Fibroblast of pulmonary artery (primary cell): Measurements from ENCODE around the gene CELA3B.
"Not testable (repeated sequence)": the region's sequence is repeated elsewhere in the genome, so short reads cannot be mapped to it uniquely, and the experiment has no call there.

ENCODE experiments used
- DNase-seq: peaks from one replicate; pipeline ENCODE4 v3.0.0-alpha.2; 2010; ENCODE audit warnings: low read depth
- H3K4me3 ChIP-seq: replicated peaks from 2 replicates; pipeline ENCODE4 v1.5.1; 2011; ENCODE audit warnings: low read depth, mild to moderate bottlenecking, control low read depth, low read length, moderate library complexity
- CTCF ChIP-seq: IDR thresholded peaks from 2 replicates; pipeline ENCODE4 v1.5.1; 2011; ENCODE audit warnings: mild to moderate bottlenecking, control low read depth, low read length, inconsistent platforms; ENCODE audit errors: missing control alignments

CELA3B gene

GRCh38 chr1:21938732-21939538, 37.9 kb upstream of the CELA3B start:
- no peak overlapping the region for H3K4me3 ChIP-seq
- DNase-seq: no peak
- no peak for TF ChIP-seq CTCF

DNA sequence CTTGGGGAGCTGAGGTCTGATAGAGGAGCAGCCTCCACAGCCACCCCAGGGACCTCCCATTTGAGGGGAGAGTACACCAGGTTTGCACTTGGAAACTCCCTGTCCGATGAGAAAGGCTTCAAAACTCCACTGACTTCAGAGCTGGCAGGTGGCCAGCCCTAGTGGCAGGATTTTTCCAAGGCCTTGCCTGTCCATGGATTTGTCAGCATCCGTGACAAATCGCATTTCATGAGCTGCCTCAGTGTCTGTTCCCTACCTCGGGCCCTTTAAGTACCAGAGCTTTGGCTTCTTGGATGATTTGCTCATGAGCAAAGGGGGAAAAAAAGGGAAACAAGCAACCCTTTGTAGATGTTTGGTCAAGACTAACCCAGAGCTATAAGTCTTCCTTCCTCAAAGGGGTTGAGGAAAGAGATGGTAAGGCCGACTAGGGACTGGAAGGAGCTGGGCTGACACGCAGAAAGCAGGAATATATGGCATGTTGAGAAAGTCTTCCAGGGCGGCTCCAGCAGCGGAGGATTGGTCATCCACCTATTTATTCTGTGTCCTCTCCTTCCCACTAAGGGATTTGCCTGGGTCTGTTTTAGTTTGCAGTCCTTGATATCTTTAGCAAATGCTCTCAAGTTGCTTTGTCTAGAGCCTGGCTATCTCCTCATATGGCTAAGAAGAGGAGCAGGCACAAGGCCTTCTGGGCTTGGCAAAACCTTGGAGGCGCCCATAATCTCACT, 37.0 kb upstream of the CELA3B start:
- TF ChIP-seq CTCF: peak; percentile 53
- peak; percentile 97 for DNase-seq
- H3K4me3 ChIP-seq: no peak overlapping the region

- no peak for TF ChIP-seq CTCF
- no peak for DNase-seq
- no peak overlapping the region for H3K4me3 ChIP-seq
Observed at GRCh38 chr1:21940492-21940891, 36.3 kb upstream of the CELA3B start.

DNA sequence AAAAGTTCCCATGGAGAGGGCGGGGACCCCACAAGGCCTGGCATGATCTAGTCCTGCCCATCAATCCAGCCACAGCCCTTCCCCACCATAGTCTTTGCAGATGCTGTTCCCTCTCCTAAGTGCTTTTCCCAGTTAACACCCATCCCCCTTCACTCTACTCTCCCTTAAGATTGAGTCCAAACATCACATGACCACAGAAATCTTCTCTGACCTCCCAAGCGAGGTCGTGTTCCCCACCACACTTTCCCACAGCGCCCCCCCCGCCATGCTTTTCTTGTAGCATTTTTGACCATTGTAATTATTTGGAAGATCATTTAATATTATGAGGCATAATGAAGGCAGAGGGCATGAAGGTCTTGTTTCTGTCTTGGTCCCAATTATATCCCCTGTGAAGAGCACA, 35.5 kb upstream of the CELA3B start:
- no peak for TF ChIP-seq CTCF
- no peak for DNase-seq
- no peak overlapping the region for H3K4me3 ChIP-seq

DNA sequence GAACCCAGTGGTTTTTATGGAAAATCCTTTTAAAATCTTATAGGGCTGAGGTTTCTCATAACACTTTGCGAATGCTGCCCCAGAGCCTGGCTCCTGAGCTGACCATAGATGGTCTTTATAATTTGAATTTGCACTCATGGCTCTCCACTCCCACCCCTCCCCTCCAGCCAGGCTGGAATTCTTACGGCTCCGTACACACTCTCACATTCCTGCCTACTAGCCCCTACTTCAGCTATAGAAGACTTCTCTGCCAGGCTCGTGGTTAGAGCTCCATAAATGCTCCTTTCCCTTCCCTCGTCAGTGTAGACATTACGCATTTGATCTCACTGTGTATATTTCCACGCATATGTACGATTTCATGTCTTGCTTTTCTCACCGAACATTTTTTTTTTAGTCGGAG, 34.4 kb upstream of the CELA3B start:
- TF ChIP-seq CTCF: no peak
- no peak overlapping the region for H3K4me3 ChIP-seq
- DNase-seq: no peak

DNA sequence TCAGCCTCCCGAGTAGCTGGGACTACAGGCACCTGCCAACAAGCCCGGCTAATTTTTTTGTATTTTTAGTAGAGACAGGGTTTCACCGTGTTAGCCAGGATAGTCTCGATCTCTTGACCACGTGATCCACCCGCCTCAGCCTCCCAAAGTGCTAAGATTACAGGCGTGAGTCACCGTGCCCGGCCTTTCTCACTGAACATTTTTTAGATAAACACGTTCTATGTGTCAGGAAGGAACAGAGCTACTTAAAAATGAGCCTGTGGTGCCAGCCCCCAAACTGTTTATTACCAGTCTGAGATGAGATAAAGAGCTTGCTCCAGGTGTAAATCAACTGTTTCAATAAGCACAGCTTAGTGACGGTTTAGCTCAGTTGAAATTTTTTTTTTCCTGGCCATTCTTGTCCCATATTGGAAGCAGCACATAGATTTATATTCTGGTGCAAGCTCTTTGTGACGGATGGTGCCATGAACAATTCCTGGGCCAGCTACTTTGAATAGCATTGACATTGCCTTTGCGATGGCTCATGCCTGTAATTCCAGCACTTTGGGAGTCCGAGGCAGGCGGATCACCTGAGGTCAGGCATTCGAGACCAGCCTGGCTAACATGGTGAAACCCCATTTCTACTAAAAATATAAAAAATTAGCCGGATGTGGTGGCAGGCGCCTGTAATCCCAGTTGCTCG, 33.7 kb upstream of the CELA3B start:
- H3K4me3 ChIP-seq: not testable (repeated sequence)
- peak; percentile 78 for DNase-seq

DNA sequence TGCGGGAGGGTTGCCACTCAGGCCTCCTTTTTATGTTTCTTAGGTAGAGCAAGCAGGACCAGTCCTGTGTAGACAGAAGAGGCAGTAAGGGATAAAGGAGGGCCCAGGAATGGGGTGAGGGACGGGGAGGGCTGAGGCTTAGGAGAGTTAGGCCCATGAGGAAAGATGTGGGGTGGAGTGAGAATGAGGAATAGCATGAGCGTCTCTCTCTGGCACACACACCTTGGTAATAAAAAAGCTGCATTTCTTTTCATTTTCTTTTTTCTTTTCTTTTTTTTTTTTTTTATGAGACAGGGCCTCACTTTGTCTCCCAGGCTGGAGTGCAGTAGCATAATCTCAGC, 32.1 kb upstream of the CELA3B start:
- no peak overlapping the region for H3K4me3 ChIP-seq
- no peak for TF ChIP-seq CTCF
- DNase-seq: no peak
